ENCODE results near the gene ELF5.

The ELF5 gene

GRCh38 chr11:34549271-34549670 is 35.7 kb upstream of the ELF5 start:
- in situ Hi-C loops (cut with HindIII; ENCODE audit: low sequenced_read_pairs): no loop called here
- TF ChIP-seq CTCF (IDR thresholded peaks at IDR 0.05; ENCODE audit: low read depth, low read length): no peak
- H3K4me3 ChIP-seq (ENCODE audit: low read depth, low read length): no peak overlapping the region
- DNase-seq (ENCODE audit: low read depth, low spot score): no peak

- no peak for TF ChIP-seq CTCF (IDR thresholded peaks at IDR 0.05; ENCODE audit: low read depth, low read length)
- H3K4me3 ChIP-seq (ENCODE audit: low read depth, low read length): no peak overlapping the region
- no peak for DNase-seq (ENCODE audit: low read depth, low spot score)
- in situ Hi-C loops (cut with HindIII; ENCODE audit: low sequenced_read_pairs): no loop called here
Observed at GRCh38 chr11:34548278-34548677, 34.7 kb upstream of the ELF5 start.

GRCh38 chr11:34546511-34547209 is 33.1 kb upstream of the ELF5 start:
- DNase-seq (ENCODE audit: low read depth, low spot score): no peak
- in situ Hi-C loops (cut with HindIII; ENCODE audit: low sequenced_read_pairs): no loop called here
- no peak overlapping the region for H3K4me3 ChIP-seq (ENCODE audit: low read depth, low read length)
- no peak for TF ChIP-seq CTCF (IDR thresholded peaks at IDR 0.05; ENCODE audit: low read depth, low read length)

GRCh38 chr11:34542089-34542488 is 28.5 kb upstream of the ELF5 start:
- no peak for DNase-seq (ENCODE audit: low read depth, low spot score)
- in situ Hi-C loops (cut with HindIII; ENCODE audit: low sequenced_read_pairs): no loop called here
- no peak overlapping the region for H3K4me3 ChIP-seq (ENCODE audit: low read depth, low read length)
- TF ChIP-seq CTCF (IDR thresholded peaks at IDR 0.05; ENCODE audit: low read depth, low read length): no peak

- in situ Hi-C loops (cut with HindIII; ENCODE audit: low sequenced_read_pairs): no loop called here
- no peak for DNase-seq (ENCODE audit: low read depth, low spot score)
- no peak overlapping the region for H3K4me3 ChIP-seq (ENCODE audit: low read depth, low read length)
- no peak for TF ChIP-seq CTCF (IDR thresholded peaks at IDR 0.05; ENCODE audit: low read depth, low read length)
Observed at GRCh38 chr11:34540870-34541269, 27.3 kb upstream of the ELF5 start.

- in situ Hi-C loops (cut with HindIII; ENCODE audit: low sequenced_read_pairs): no loop called here
- no peak overlapping the region for H3K4me3 ChIP-seq (ENCODE audit: low read depth, low read length)
- no peak for TF ChIP-seq CTCF (IDR thresholded peaks at IDR 0.05; ENCODE audit: low read depth, low read length)
- DNase-seq (ENCODE audit: low read depth, low spot score): no peak
Observed at GRCh38 chr11:34537636-34538035, 24.0 kb upstream of the ELF5 start.
